Choroid plexus epithelial cell (primary cell): ENCODE results near the gene SLC24A4.

Experiments used
- DNase-seq: peaks from one replicate; pipeline ENCODE4 v3.0.0-alpha.2; 2010; ENCODE audit warnings: low read depth
- H3K4me3 ChIP-seq: 2 replicates; pipeline ENCODE4 v1.5.1; 2011; ENCODE audit warnings: low read depth, mild to moderate bottlenecking, control low read depth, low read length, moderate library complexity
- TF ChIP-seq, protein P1 (sequence below): conservative IDR thresholded peaks from 2 replicates; pipeline ENCODE4 v1.5.1; 2011; ENCODE audit warnings: low read depth, mild to moderate bottlenecking, control low read depth, inconsistent platforms, low read length, moderate library complexity

The SLC24A4 gene

DNA sequence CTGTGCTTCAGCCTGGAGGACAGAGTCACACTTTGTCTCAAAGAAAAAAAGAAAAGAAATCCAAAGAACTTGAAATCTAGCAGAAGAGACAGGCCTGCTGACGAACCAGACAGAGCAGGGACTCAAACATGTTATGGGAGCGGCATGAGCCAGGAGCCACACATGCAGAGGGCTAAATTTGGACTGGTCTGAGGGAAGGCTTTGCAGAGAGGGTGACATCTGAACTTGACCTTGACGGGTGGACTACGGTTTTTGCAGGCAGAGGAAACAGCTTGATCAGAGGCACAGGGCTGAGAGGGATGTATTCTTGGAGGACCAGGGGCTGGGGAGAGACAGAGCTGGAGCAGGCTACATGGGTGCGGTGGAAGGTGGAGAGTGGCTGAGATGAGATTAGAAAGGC is 20.5 kb upstream of the SLC24A4 start:
- TF ChIP-seq, protein P1, sequence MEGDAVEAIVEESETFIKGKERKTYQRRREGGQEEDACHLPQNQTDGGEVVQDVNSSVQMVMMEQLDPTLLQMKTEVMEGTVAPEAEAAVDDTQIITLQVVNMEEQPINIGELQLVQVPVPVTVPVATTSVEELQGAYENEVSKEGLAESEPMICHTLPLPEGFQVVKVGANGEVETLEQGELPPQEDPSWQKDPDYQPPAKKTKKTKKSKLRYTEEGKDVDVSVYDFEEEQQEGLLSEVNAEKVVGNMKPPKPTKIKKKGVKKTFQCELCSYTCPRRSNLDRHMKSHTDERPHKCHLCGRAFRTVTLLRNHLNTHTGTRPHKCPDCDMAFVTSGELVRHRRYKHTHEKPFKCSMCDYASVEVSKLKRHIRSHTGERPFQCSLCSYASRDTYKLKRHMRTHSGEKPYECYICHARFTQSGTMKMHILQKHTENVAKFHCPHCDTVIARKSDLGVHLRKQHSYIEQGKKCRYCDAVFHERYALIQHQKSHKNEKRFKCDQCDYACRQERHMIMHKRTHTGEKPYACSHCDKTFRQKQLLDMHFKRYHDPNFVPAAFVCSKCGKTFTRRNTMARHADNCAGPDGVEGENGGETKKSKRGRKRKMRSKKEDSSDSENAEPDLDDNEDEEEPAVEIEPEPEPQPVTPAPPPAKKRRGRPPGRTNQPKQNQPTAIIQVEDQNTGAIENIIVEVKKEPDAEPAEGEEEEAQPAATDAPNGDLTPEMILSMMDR: no peak
- H3K4me3 ChIP-seq: no peak overlapping the region
- no peak for DNase-seq

DNA sequence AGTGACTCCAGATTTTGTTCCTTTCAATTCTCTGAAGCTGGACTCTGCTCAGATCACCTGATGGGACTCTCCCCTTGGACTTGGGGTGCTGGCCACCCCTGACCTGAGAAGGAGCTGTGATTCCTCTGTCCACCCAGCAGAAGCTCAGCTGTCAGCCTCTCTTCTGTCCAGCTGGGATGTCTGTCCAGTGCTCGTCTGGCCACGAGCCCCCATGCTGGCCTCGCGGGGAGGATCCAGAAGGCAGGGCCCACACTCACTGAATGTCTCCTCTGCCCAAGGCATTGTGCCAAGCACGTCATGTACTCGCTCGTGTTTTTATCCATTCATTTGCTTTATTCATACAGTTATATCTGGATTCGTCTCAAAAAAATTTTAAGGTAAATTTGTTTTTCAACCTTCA is 14.2 kb upstream of the SLC24A4 start:
- DNase-seq: peak; percentile 3
- TF ChIP-seq, protein P1: no peak
- no peak overlapping the region for H3K4me3 ChIP-seq

DNA sequence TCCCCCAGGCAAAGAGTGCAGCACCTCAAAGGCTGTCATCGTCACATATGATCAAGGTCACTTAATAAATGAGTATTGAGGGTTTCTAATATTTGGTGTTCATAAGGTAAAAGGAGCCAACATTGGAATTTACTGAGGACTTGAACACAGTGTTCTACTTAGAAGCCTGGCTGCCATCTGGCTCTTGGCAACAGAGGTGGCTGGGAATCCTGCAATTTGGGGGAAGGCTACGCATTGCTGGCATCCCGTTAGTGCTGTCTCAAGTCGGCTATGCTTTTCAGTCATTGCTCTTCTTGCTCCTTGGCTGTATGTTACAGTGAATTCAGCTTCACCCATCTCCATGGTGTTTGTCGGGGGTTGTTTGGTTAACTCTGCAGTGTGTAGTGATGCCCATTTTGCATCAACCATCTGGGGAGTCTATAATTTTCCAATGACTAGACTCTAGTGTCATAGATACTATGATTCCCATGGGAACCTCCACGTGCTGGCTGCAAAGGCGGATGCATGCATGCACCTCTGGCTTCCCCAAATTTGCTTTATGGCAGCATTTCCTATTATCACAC is 12.9 kb upstream of the SLC24A4 start:
- TF ChIP-seq, protein P1: no peak
- DNase-seq: no peak
- H3K4me3 ChIP-seq: no peak overlapping the region

DNA sequence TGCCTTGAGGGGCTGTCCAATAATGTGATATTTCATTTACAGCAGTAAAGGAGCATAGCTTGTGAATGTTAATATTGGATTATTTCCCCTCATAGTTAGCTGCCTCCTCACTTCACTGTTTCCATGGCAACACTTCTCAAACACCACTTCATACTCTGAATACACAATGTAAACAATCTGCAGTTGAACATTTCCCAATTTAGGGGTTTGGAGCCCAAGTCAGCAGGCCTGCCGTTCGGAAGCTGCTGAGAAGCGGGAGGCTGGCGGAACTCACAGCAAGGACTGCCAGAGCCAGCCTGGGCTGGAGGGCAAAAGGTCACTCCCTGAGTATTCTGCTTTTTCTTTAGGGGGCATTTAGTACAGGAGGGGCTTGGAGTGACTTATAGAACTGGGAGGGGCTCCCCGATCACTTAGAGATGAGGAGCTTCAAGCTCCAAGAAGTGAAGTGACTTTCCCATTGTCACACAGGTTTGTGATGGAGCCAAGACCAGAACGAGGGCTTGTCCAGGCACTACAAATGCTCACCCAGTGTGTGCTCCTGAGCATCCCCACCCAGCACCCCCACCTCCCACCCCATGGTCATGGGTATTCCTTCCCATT is 12.1 kb upstream of the SLC24A4 start:
- no peak overlapping the region for H3K4me3 ChIP-seq
- TF ChIP-seq, protein P1: no peak

DNA sequence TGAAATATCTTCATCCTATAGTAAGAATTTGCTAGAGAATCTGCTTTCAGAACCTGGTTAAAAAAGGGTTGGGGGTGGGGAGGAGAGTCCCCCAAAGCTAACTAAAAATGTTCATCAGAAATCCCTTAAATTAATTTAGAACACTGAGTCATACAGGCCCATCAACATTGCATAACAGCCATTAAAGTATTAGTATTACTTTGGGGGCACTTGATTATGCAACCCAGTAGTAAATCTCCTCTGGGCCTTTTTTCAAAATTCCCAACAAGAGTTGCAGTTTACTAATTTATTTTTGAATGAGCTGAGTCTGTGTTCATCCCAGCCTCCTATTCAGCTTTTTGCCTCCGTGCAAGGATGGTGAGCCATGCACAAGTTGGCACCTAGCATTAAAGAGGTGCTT is 8.8 kb upstream of the SLC24A4 start:
- no peak for DNase-seq
- no peak overlapping the region for H3K4me3 ChIP-seq
- TF ChIP-seq, protein P1: no peak

More for the DNA sequence above, 12.1 kb upstream of the SLC24A4 start:
- DNase-seq: peak; percentile 25

DNA sequence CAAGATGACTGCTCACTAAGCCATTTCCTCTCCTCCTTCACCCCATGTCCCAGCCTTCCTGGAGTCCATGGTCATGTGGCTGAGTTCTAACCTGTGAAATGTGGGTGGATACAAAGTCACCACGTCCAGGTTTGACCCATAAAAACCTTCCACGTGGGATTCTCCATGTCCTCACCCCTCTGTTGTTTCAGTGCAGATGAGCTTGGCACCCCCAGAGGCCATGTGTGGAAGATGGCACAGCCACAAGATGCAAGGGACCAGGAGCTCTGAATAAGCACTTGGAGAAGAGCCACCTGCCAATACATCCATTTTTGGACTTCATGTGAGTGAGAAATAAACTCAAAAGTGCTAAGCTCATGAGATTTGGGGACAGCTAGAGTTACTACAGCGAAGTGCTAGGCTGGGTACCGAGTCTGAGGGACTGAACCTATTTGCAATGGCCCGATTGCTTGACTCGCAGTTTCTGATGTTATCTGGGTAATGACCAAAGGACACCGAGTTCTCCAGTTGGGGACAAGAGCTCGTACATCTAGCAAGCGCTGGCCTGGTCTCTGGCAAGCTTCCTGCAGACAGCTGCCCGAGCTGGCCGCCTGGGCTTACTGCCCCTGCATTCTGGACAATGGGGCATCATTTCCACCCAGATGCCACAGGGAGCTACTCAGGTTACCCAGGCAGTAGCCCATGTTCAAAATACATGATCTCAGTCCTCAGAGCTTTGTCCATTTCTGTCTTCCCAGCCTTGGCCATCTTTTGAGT is 7.7 kb upstream of the SLC24A4 start:
- TF ChIP-seq, protein P1: no peak
- no peak for DNase-seq
- no peak overlapping the region for H3K4me3 ChIP-seq
